SK-N-SH treated with all-trans-retinoic acid at 6 μM for 48 hours (cell line): ENCODE data around the gene PEPD.

Experiments
- ATAC-seq: fragments of 200-7000 bp; cut with Tn5 transposase; 3 replicates; pipeline ENCODE4 v1.9.1; 2020; ENCODE audit warnings: mild to moderate bottlenecking, moderate library complexity
- ARNTL ChIP-seq: fragments of 450-650 bp; formaldehyde crosslinking; IDR thresholded peaks from 2 replicates; pipeline ENCODE4 v1.5.0; 2020; ENCODE audit warnings: low read depth, mild to moderate bottlenecking, moderate library complexity, borderline replicate concordance
- BACH2 ChIP-seq: fragments of 250-450 bp; sonication (Bioruptor Pico); IDR thresholded peaks from 2 replicates; pipeline ENCODE4 v1.9.0; 2021; ENCODE audit warnings: mild to moderate bottlenecking, borderline replicate concordance
- CREB5 ChIP-seq: fragments of 250-450 bp; sonication (Bioruptor Pico); IDR thresholded peaks from 2 replicates; pipeline ENCODE4 v1.5.1; 2020; ENCODE audit warnings: low read depth, mild to moderate bottlenecking, moderate library complexity
- CSDC2 ChIP-seq: fragments of 250-450 bp; sonication (Bioruptor Pico); IDR thresholded peaks from 2 replicates; pipeline ENCODE4 v1.5.0; 2020; ENCODE audit warnings: mild to moderate bottlenecking, moderate library complexity
- CSRNP3 ChIP-seq: fragments of 250-450 bp; sonication (Bioruptor Pico); IDR thresholded peaks from 2 replicates; pipeline ENCODE4 v1.5.1; 2021; ENCODE audit warnings: mild to moderate bottlenecking, moderate library complexity
- ESRRG ChIP-seq: fragments of 250-450 bp; sonication (Bioruptor Pico); IDR thresholded peaks from 2 replicates; pipeline ENCODE4 v1.6.1; 2021; ENCODE audit warnings: mild to moderate bottlenecking
- GLIS3 ChIP-seq: fragments of 250-450 bp; sonication (Bioruptor Pico); IDR thresholded peaks from 2 replicates; pipeline ENCODE4 v1.5.0; 2020; ENCODE audit warnings: mild to moderate bottlenecking, moderate library complexity
- ISL1 ChIP-seq: fragments of 250-450 bp; sonication (Bioruptor Pico); IDR thresholded peaks from 2 replicates; pipeline ENCODE4 v2.1.2; 2022; ENCODE audit warnings: mild to moderate bottlenecking, moderate library complexity
- OSR1 ChIP-seq: fragments of 250-450 bp; sonication (Bioruptor Pico); IDR thresholded peaks from 2 replicates; pipeline ENCODE4 v1.8.0; 2022; ENCODE audit warnings: moderate library complexity, mild to moderate bottlenecking, inconsistent platforms
- PATZ1 ChIP-seq: fragments of 250-450 bp; sonication (Bioruptor Pico); IDR thresholded peaks from 2 replicates; pipeline ENCODE4 v1.8.0; 2020; ENCODE audit warnings: mild to moderate bottlenecking, moderate library complexity, borderline replicate concordance
- POU6F1 ChIP-seq: fragments of 250-450 bp; sonication (Bioruptor Pico); IDR thresholded peaks from 2 replicates; pipeline ENCODE4 v1.8.0; 2021; ENCODE audit warnings: low read depth, mild to moderate bottlenecking, moderate library complexity, borderline replicate concordance
- PPARA ChIP-seq: fragments of 250-450 bp; sonication (Bioruptor Pico); IDR thresholded peaks from 2 replicates; pipeline ENCODE4 v1.5.0; 2020; ENCODE audit warnings: mild to moderate bottlenecking, borderline replicate concordance
- RARB ChIP-seq: fragments of 250-450 bp; sonication (Bioruptor Pico); IDR thresholded peaks from 2 replicates; pipeline ENCODE4 v1.8.0; 2021; ENCODE audit warnings: mild to moderate bottlenecking, moderate library complexity
- SNAI2 ChIP-seq: fragments of 250-450 bp; sonication (Bioruptor Pico); IDR thresholded peaks from 2 replicates; pipeline ENCODE4 v1.5.0; 2020; ENCODE audit warnings: mild to moderate bottlenecking, moderate library complexity
- TCF4 ChIP-seq: fragments of 250-450 bp; sonication (Bioruptor Pico); IDR thresholded peaks from 2 replicates; pipeline ENCODE4 v1.8.0; 2021; ENCODE audit warnings: mild to moderate bottlenecking, moderate library complexity, borderline replicate concordance
- TOX ChIP-seq: fragments of 250-450 bp; sonication (Bioruptor Pico); IDR thresholded peaks from 2 replicates; pipeline ENCODE4 v1.8.0; 2021; ENCODE audit warnings: mild to moderate bottlenecking, moderate library complexity, borderline replicate concordance
- TSHZ2 ChIP-seq: fragments of 250-450 bp; sonication (Bioruptor Pico); IDR thresholded peaks from 2 replicates; pipeline ENCODE4 v1.5.0; 2020; ENCODE audit warnings: mild to moderate bottlenecking, moderate library complexity
- ZC3H10 ChIP-seq: fragments of 250-450 bp; sonication (Bioruptor Pico); IDR thresholded peaks from 2 replicates; pipeline ENCODE4 v1.5.1; 2021; ENCODE audit warnings: mild to moderate bottlenecking, moderate library complexity
- ZFP3 ChIP-seq: fragments of 250-450 bp; sonication (Bioruptor Pico); IDR thresholded peaks from 2 replicates; pipeline ENCODE4 v1.5.0; 2020; ENCODE audit warnings: mild to moderate bottlenecking, moderate library complexity
- ZFP30 ChIP-seq: fragments of 450-650 bp; formaldehyde crosslinking; IDR thresholded peaks from 2 replicates; pipeline ENCODE4 v1.5.0; 2022; ENCODE audit warnings: mild to moderate bottlenecking, moderate library complexity
- ZNF565 ChIP-seq: fragments of 450-650 bp; formaldehyde crosslinking; conservative IDR thresholded peaks from 2 replicates; pipeline ENCODE4 v1.5.0; 2020; ENCODE audit warnings: low read depth, mild to moderate bottlenecking, moderate library complexity
- ZNF70 ChIP-seq: fragments of 450-650 bp; formaldehyde crosslinking; IDR thresholded peaks from 2 replicates; pipeline ENCODE4 v1.5.0; 2020; ENCODE audit warnings: mild to moderate bottlenecking, moderate library complexity
- ZNF8 ChIP-seq: fragments of 450-650 bp; formaldehyde crosslinking; IDR thresholded peaks from 2 replicates; pipeline ENCODE4 v1.5.0; 2020; ENCODE audit warnings: mild to moderate bottlenecking, moderate library complexity

PEPD gene

GRCh38 chr19:33561261-33561660, 39.7 kb upstream of the PEPD start:
- ATAC-seq: no peak
- TF ChIP-seq ZNF565 (no peak), BACH2 (CRISPR knock-in tag) (no peak), TSHZ2 (CRISPR knock-in tag) (no peak), ESRRG (CRISPR knock-in tag) (no peak), RARB (no peak), ZFP3 (no peak), ZNF70 (CRISPR knock-in tag) (no peak), ISL1 (CRISPR knock-in tag) (no peak), GLIS3 (CRISPR knock-in tag) (no peak), CSDC2 (CRISPR knock-in tag) (no peak), OSR1 (CRISPR knock-in tag) (no peak), ARNTL (CRISPR knock-in tag) (no peak), TCF4 (CRISPR knock-in tag) (no peak), PATZ1 (CRISPR knock-in tag) (no peak), CREB5 (CRISPR knock-in tag) (no peak), SNAI2 (CRISPR knock-in tag) (no peak), ZNF8 (CRISPR knock-in tag) (no peak)
- TF ChIP-seq, all 23 proteins: peak for 0

- ATAC-seq: no peak
- TF ChIP-seq POU6F1: no peak
- TF ChIP-seq TSHZ2 (CRISPR knock-in tag): no peak
- no peak for TF ChIP-seq ESRRG (CRISPR knock-in tag)
- TF ChIP-seq ZNF8 (CRISPR knock-in tag): no peak
- TF ChIP-seq ARNTL (CRISPR knock-in tag): no peak
- no peak for TF ChIP-seq PPARA (CRISPR knock-in tag)
- no peak for TF ChIP-seq ZNF565
- TF ChIP-seq ZNF70 (CRISPR knock-in tag): no peak
- TF ChIP-seq OSR1 (CRISPR knock-in tag): no peak
- TF ChIP-seq CSRNP3 (CRISPR knock-in tag): no peak
- TF ChIP-seq ISL1 (CRISPR knock-in tag): no peak
- no peak for TF ChIP-seq TOX
- no peak for TF ChIP-seq CSDC2 (CRISPR knock-in tag)
- TF ChIP-seq CREB5 (CRISPR knock-in tag): no peak
- no peak for TF ChIP-seq ZFP30 (CRISPR knock-in tag)
- TF ChIP-seq ZC3H10 (CRISPR knock-in tag): no peak
- TF ChIP-seq SNAI2 (CRISPR knock-in tag): no peak
Observed at GRCh38 chr19:33559996-33560395, 38.4 kb upstream of the PEPD start.
